Ammon's horn (tissue), 1 donor: ENCODE measurements around the gene RAD18.
A peak's percentile ranks its signal among the peaks of the same experiment; 100 is the strongest.

Experiments used
- DNase-seq: peaks from one replicate; pipeline ENCODE4 v3.0.0-alpha.2; 2016; ENCODE audit warnings: low spot score

RAD18 gene

GRCh38 chr3:8895829-8896228, 67.4 kb downstream of the RAD18 start:
- DNase-seq, result no peak

GRCh38 chr3:8893001-8893400, 70.3 kb downstream of the RAD18 start:
- peak; percentile 27 for DNase-seq

GRCh38 chr3:8891774-8892173, 71.5 kb downstream of the RAD18 start:
- DNase-seq, result no peak

GRCh38 chr3:8891303-8891702, 72.0 kb downstream of the RAD18 start:
- DNase-seq, result no peak

GRCh38 chr3:8888301-8888915, 74.9 kb downstream of the RAD18 start:
- no peak for DNase-seq

GRCh38 chr3:8887435-8888300, 75.6 kb downstream of the RAD18 start:
- DNase-seq, result no peak

- no peak for DNase-seq
These were observed 76.7 kb downstream of the RAD18 start for GRCh38 chr3:8886546-8886945.

- no peak for DNase-seq
These were observed 77.5 kb downstream of the RAD18 start for GRCh38 chr3:8885536-8886316.

GRCh38 chr3:8884630-8885290, 78.5 kb downstream of the RAD18 start:
- no peak for DNase-seq

GRCh38 chr3:8882642-8883041, 80.6 kb downstream of the RAD18 start:
- DNase-seq, result no peak

GRCh38 chr3:8882171-8882593, 81.1 kb downstream of the RAD18 start:
- DNase-seq, result no peak

GRCh38 chr3:8879347-8879944, 83.8 kb downstream of the RAD18 start:
- no peak for DNase-seq

- no peak for DNase-seq
These were observed 87.4 kb downstream of the RAD18 start for GRCh38 chr3:8875836-8876235.

- DNase-seq, result no peak
These were observed 89.5 kb downstream of the RAD18 start for GRCh38 chr3:8873740-8874139.

GRCh38 chr3:8872261-8872660, 91.0 kb downstream of the RAD18 start:
- DNase-seq, result no peak

- no peak for DNase-seq
These were observed 92.0 kb downstream of the RAD18 start for GRCh38 chr3:8871306-8871705.

- no peak for DNase-seq
These were observed 93.1 kb downstream of the RAD18 start for GRCh38 chr3:8870134-8870533.

GRCh38 chr3:8869613-8870012, 93.7 kb downstream of the RAD18 start:
- DNase-seq, result no peak

- DNase-seq, result no peak
These were observed 94.3 kb downstream of the RAD18 start for GRCh38 chr3:8868996-8869395.

- DNase-seq, result no peak
These were observed 95.6 kb downstream of the RAD18 start for GRCh38 chr3:8867646-8868045.

- DNase-seq, result no peak
These were observed 97.6 kb downstream of the RAD18 start for GRCh38 chr3:8865697-8866096.
